Activated naive CD8-positive, alpha-beta T cell treated with anti-CD3 and anti-CD28 coated beads, Interleukin-2, amount 50 U/mL, for 16 hours (primary cell): ENCODE results near the gene AXDND1.
"Not testable (repeated sequence)": the region's sequence is repeated elsewhere in the genome, so short reads cannot be mapped to it uniquely, and the experiment has no call there.

Experiments
- DNase-seq: peaks from one replicate; pipeline ENCODE4 v3.0.0-alpha.2; 2020; ENCODE audit warnings: low read depth, low spot score

Gene AXDND1, protein sequence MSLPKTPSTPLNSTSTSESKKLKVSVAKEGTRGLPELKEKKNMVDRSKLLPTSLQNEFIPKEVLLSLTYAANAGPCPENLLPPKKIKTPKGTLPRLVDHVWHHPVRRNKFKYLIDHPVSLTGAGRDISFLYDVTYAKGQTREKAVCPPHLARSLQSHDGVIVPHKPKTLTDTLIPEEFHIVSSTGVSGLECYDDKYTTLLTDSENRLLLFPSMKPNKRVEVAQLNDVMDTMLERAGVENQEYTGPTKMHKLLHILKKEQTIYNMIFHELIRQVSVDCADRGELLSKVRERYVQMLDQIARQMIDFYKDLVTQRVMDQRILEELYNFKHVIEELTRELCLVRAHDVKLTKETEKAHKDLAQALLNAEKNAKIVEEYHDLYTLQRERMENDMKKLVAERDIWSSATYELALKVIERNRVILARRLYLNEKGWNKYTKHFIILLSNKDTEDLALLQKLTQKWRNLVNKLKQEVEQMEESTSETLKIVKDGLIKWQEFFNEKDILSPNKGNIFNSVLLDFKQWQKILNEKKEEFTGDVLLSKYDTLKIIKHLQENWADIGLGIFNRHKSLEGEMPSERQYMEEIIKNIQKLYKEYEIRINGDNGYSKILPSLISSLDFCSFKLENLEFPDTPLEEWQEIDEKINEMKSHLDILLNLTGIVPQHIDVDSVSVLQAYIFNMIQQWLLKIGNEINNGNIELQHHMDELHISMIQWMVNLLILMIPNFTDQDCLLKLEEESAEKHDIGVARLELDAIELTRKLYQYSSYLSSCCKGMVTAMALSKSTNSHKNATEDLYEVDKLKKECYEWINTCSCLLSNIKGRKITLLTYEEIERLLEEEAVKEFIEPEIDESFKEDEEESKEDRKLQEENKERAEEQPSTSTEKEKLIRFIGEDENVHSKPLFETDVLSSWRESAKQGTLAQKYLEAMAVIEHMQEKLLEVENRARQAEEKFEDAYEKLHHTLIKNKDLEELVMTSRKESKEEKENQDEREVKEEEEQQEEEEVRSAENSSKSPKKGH

GRCh38 chr1:179365342-179366092 is at the start of gene AXDND1:
Gene AXDND1 (plus strand): TSS chr1:179365971. CDS start chr1:179366510, 539 bp downstream.
- DNase-seq = peak; percentile 68

DNA sequence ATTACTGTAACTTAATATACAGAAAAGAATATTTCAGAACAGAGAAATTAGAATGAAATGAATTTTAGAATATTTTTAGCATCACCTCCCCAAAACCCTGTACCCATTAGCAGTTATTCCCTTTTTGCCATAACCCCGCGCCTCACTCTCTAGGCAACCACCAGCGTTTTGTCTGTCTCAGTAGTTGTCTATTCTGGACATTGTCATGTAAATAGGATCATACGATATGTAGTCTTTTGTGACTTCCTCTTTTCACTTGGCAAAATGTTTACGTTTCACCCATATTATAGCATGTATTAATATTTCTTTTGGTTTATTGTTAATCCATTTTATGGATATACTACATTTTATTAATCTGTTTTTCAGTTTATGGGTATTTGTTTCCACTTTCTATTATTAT is 47.3 kb upstream of the AXDND1 start:
- DNase-seq = no peak

DNA sequence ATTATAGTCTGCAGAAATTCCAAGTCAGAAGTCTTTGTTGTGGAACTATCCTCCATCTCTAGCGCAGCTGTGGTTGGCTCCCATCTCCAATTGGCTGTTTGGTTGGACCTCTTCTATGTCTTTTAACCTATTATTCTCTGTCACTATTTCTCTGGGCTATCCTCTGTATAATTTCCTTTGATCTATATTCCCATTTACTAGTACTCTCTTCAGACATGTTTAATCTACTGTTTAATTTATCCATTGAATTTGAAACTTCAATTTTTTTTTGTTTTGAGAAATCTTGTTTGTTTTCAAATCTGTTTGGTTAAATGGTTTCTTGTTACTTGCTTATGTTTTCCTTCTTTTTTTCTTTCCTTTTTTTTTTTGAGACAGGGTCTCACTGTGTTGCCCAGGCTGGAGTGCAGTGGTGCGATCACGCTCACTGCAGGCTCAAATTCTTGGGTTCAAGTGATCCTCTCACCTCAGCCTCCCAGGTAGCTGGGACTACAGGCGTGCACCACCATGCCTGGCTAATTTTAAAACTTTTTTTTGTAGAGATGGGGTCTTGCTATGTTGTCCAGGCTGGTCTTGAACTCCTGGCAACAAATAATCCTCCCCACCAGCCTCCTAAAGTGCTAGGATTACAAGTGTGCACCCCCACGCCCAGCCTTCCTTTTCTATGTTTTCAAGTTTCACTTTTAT is 44.1 kb upstream of the AXDND1 start:
- no peak for DNase-seq

- DNase-seq = no peak
Observed at GRCh38 chr1:179322557-179322956, 43.2 kb upstream of the AXDND1 start.

GRCh38 chr1:179323436-179323835 is 42.3 kb upstream of the AXDND1 start:
- DNase-seq = no peak

GRCh38 chr1:179325836-179326235 is 39.9 kb upstream of the AXDND1 start:
- DNase-seq = no peak

GRCh38 chr1:179326746-179327145 is 39.0 kb upstream of the AXDND1 start:
- no peak for DNase-seq

DNA sequence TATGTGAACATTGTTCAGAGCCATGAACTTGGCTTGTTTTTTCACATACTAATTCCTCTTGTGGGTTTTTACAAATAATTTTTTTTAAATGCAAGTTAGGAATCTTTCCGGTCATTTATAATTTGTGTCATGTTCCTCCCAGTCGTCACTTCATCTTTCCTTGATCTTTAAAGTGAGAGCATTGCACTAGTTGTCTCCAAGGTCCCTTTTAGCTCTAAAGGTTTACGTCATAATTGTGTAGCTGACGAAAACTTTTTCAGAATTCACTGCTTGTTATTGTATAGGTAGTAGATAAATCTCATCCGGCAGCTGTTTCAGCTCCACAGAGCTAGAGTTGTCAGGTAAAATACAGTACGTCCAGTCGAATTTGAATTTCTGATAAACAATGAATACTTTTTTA is 38.6 kb upstream of the AXDND1 start:
- DNase-seq = no peak

DNA sequence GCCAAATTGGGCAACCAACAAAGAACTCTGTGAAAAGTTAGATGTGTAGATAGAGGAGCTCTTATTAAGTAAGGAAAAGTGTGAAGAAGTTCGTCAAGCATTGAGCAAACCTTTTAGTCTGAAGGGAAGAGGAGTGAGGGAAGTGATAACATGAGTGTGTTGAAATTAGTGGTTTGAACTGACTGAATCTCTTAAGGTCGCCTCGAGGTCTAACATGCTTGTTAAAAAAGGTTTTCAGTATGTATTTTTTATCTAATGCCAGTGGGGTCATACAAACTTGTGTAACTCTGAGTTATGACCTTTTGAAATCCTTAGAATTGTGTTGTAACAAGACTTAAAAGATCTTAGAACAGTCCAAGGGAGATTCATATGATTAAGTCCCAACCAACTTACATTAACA is 38.1 kb upstream of the AXDND1 start:
- no peak for DNase-seq

GRCh38 chr1:179329862-179330261 is 35.9 kb upstream of the AXDND1 start:
- no peak for DNase-seq

- DNase-seq = no peak
Observed at GRCh38 chr1:179334440-179334839, 31.3 kb upstream of the AXDND1 start.

DNA sequence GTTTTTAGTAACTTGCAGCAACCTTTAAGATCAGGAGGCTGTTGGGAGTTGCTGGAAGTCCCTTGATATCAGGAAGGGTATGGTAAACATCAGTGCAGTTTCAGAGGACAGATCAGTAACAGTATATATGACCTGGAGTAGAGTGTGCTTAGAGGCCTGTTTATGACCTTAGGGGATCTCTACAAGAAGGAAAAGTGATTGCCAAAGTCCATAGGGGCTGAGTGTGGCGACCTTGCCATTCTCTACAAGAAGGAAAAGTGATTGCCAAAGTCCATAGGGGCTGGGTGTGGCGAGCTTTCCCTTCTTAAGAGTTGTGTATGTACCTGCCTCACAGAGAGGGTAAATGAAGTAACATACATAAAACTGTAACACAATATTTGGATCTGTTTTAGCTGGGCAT is 28.5 kb upstream of the AXDND1 start:
- DNase-seq = no peak

DNA sequence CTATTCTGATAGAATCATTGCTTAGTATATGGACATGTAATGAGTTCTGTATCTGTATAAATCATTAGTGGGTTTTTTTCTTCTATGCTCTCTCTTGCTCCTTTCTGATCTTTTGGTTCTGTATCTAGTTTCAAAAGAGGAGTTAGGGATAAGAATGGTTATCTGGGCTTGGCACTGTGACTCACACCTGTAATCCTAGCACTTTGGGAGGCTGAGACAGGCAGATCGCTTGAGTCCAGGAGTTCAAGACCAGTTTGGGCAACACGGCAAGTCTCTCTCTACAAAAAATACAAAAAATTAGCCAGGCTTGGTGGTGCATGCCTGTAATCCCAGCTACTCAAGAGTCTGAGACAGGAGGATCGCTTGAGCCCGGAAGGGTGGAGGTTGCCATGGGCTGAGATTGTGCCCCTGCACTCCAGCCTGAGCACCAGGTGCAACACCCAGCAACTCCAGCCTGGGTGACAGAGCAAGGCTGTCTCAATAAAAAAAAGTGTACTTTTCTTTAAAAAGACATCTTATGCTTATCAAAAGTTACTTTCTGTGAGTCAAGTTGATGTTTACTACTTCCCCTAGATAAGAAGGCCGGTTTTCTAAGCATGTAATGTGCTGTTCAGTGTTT is 27.7 kb upstream of the AXDND1 start:
- no peak for DNase-seq

DNA sequence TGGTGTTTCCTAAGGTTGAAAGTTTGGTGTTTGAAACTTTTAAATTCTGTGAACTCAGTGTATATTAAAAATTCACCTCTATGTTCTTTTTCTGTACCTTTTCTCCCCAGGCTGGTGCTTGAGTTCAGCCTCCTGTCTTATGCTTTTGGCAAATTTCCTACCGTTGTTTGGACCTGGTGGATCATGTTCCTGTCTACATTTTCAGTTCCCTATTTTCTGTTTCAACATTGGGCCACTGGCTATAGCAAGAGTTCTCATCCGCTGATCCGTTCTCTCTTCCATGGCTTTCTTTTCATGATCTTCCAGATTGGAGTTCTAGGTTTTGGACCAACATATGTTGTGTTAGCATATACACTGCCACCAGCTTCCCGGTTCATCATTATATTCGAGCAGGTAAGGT is 24.9 kb upstream of the AXDND1 start:
- DNase-seq = no peak

GRCh38 chr1:179341943-179342547 is 23.7 kb upstream of the AXDND1 start:
- no peak for DNase-seq

- DNase-seq = no peak
Observed at GRCh38 chr1:179342740-179343404, 22.9 kb upstream of the AXDND1 start.

GRCh38 chr1:179351281-179351680 is 14.5 kb upstream of the AXDND1 start:
- DNase-seq = no peak

DNA sequence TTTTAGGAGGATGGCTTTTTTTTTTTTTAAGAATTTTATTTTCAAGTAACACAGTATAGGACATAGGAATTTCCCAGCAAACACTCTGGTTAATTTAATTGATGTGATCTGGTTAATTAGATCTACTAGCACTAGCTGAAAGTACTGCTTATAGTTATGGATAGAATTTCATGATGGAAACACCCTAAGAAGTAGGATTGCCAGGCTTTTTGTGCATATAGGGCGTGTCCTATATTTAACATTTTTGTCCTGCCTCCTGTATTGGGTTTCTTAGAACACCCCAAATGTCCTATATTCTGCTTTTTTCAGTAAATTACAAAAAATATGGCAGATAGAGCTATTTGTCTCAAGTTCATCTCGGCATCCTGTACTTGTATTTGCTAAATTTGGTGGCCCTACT is 13.5 kb upstream of the AXDND1 start:
- DNase-seq = no peak

DNA sequence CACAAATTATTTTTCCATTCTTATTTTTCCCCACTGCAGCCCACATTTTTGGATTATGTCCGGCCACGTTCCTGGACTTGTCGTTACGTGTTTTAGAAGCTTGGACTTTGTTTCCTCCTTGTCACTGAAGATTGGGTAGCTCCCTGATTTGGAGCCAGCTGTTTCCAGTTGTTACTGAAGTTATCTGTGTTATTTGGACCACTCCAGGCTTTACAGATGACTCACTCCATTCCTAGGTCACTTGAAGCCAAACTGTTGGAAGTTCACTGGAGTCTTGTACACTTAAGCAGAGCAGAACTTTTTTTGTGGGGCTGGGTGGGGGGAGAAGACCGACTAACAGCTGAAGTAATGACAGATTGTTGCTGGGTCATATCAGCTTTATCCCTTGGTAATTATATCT is 12.2 kb upstream of the AXDND1 start:
- DNase-seq = no peak

- not testable (repeated sequence) for DNase-seq
Observed at GRCh38 chr1:179361631-179362030, 4.1 kb upstream of the AXDND1 start.
